Adrenal gland (tissue), 12 donors: ENCODE results near the gene UBE2J2. TPM values are rescaled to one million over a fixed set of nuclear protein-coding genes. Genes with fewer than 3 reads are reported as not detected.

ENCODE experiments used
- DNase-seq, 7 donors: peaks; one replicate each; pipeline ENCODE4 v3.0.0-alpha.2; 2019 to 2020
- H3K27ac ChIP-seq, 5 donors: fragments of 200-600 bp; sonication (generic) in 4 of 5; 1 replicate in 3 of 5; 2 replicates in 2 of 5; pipeline versions ENCODE4 v1.5.1 to v1.8.0; 2016 to 2020; ENCODE audit warnings: mild to moderate bottlenecking in 1 of 5
- H3K27me3 ChIP-seq: fragments of 200-600 bp; 2 replicates; pipeline ENCODE4 v1.8.0; 2021
- H3K36me3 ChIP-seq, 2 donors: fragments of 200-600 bp; replicated peaks in 1 of 2; 1 replicate in 1 of 2; 2 replicates in 1 of 2; pipeline versions ENCODE4 v1.5.1 to v1.8.0; 2018 to 2022
- H3K4me1 ChIP-seq, 2 donors: fragments of 200-600 bp; replicated peaks in 1 of 2; 1 replicate in 1 of 2; 2 replicates in 1 of 2; pipeline versions ENCODE4 v1.5.1 to v1.8.0; 2018 to 2021
- H3K4me3 ChIP-seq, 4 donors: fragments of 200-600 bp; sonication (generic) in 3 of 4; one replicate each; pipeline ENCODE4 v1.5.1; 2016 to 2018
- H3K9me3 ChIP-seq, 3 donors: fragments of 200-600 bp; sonication (generic) in 1 of 3; replicated peaks in 1 of 3; 1 replicate in 2 of 3; 2 replicates in 1 of 3; pipeline versions ENCODE4 v1.5.1 to v1.8.0; 2016 to 2021
- POLR2A ChIP-seq, 2 donors: fragments of 450-650 bp; IDR thresholded peaks; one replicate each; pipeline ENCODE4 v1.6.1; 2017; ENCODE audit warnings: antibody characterized with exemption in 2 of 2, mild to moderate bottlenecking in 2 of 2, moderate library complexity in 1 of 2
- WGBS, 4 donors: extraction: QIAGEN DNeasy Blood & Tissue Kit in 2 of 4; methylation state at CpG; one replicate each; pipeline versions ENCODE4 v1.1.5 to v1.1.7; 2013 to 2017; 5-methylcytosine and 5-hydroxymethylcytosine counted together
- intact Hi-C, 2 donors: fragments of 100-400 bp; cut with DNase I; formaldehyde crosslinking; loops; one replicate each; pipeline versions ENCODE4 v1.14.1 to v1.15.0; 2022 to 2023
- polyA plus RNA-seq, 3 donors: library from polyadenylated mRNA; stranded (reverse); fragments of 200-250 nt in 2 of 3; fragments of 350-450 nt in 1 of 3; fragmentation: Illumina TruSeq in 1 of 3; extraction: RNeasy Lipid Tissue Mini Kit (QIAGEN cat#74804) in 1 of 3; gene quantifications; one replicate each; pipeline ENCODE4 v1.2.3, GENCODE V29; 2013 to 2014
- total RNA-seq, 9 donors: library from RNA; depleted of rRNA in 4 of 9; stranded (reverse); fragments of >200 nt in 4 of 9; fragments of 120-200 nt in 1 of 9; fragmentation: NEBNext Ultra II Directional in 1 of 9; extraction: Animal tissue kit (Norgen Biotek cat#: 25700) in 1 of 9; gene quantifications; one replicate each; pipeline versions ENCODE4 v1.1.0 to v1.2.4, GENCODE V29; 2013 to 2023
- TF ChIP-seq, protein P1 (sequence below), 6 experiments: fragments of 450-650 bp in 4 of 6; fragments of 200-600 bp in 2 of 6; sonication (generic) in 1 of 6; IDR thresholded peaks; 1 replicate in 5 of 6; 2 replicates in 1 of 6; pipeline versions ENCODE4 v1.5.1 to v1.8.0; 2016 to 2021; ENCODE audit warnings: antibody characterized with exemption in 6 of 6, mild to moderate bottlenecking in 2 of 6, moderate library complexity in 1 of 6
- donor health status: healthy with polysubstance abuse.
- donor health status: Bipolar disorder and iron deficiency.
- donor health status: DM: yes; HTN: yes; CAD: no.
- donor health status: DM: no; HTN: no; CAD: no.
- donor health status: DM: no; HTN: no; CAD: no.
- donor health status: DM: yes; HTN: yes; CAD: no.

UBE2J2 gene
- total and polyA plus RNA-seq, 12 donors = 30.1 to 74.4 (median 49.8) TPM

DNA sequence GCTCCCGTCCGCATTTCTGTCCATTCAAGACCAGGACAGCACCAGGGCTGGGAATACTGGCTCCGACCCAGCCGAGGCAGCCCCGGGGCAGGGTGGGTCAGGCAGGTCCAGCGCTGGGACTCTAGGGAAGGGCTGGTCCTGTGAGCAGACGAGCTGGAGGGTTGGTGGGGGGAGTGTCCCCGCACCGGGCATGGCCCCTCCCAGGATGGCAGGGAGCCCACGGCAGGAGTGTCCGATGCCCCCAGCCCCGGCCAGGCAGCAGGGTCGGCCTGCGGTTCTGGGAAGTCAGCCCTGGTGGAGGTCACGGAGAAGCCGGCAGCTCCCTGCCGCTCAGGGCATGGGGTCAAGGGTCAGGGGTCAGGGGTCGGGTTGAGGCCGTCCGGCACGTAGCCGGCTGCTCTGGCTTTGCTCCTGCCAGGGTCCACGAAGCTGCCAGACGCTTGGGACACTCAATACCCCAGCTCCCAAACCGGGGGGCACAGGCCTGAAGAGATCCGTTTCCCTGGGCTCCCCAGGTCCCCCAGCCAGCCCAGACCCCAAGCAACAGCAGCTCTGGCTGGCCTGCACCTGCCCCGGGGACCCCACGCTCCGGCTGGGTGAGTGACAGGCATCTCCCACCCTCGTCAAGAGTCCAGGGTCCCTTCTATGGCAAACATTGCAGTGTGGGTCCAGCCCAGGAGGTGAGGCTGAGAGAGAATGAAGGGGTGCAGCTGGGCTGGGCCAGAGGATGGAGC lies 33.9 kb downstream of the UBE2J2 start:
- DNase-seq = no peak
- Histone ChIP-seq H3K9me3 (no peaks in the 10 kb centered on the region), H3K36me3 (no peaks in the 10 kb centered on the region), H3K4me1 (no peaks in the 10 kb centered on the region), H3K27ac (no peak overlapping the region), H3K4me3 (no peak overlapping the region), H3K27me3 (peaks cover 7% of the 10 kb centered on the region)
- intact Hi-C loops = no loop called here
- TF ChIP-seq, protein P1, sequence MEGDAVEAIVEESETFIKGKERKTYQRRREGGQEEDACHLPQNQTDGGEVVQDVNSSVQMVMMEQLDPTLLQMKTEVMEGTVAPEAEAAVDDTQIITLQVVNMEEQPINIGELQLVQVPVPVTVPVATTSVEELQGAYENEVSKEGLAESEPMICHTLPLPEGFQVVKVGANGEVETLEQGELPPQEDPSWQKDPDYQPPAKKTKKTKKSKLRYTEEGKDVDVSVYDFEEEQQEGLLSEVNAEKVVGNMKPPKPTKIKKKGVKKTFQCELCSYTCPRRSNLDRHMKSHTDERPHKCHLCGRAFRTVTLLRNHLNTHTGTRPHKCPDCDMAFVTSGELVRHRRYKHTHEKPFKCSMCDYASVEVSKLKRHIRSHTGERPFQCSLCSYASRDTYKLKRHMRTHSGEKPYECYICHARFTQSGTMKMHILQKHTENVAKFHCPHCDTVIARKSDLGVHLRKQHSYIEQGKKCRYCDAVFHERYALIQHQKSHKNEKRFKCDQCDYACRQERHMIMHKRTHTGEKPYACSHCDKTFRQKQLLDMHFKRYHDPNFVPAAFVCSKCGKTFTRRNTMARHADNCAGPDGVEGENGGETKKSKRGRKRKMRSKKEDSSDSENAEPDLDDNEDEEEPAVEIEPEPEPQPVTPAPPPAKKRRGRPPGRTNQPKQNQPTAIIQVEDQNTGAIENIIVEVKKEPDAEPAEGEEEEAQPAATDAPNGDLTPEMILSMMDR (IDR thresholded peaks at IDR 0.05) = no peak
- TF ChIP-seq POLR2A (IDR thresholded peaks at IDR 0.05) = no peak
- 28 to 70% (median 32%) methylated on average over 2 to 30 of the region's 30 CpGs for WGBS, 4 donors

DNA sequence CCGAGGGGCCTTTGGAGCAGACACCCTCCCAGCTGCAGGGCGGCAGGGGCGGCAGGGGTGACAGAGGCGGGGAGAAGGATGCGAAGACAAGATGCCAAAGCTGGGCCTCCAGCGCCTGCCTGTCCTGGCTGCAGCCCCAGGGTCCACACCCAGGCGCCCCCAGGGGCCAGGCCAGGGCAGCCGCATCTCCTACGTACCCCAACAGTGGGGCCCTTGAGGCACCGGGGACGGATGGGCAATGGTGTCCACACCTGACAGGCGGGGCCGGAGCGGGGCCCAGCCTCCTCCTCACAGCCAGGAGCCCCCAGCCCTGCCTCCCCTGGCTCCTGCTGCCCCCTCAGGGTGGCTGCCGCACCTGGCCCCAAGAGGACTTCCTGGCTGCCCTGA lies 34.4 kb downstream of the UBE2J2 start:
- DNase-seq = no peak
- H3K27ac ChIP-seq = no peak overlapping the region
- intact Hi-C loops = no loop called here
- H3K4me3 ChIP-seq = no peak overlapping the region
- peaks cover 7% of the 10 kb centered on the region for H3K27me3 ChIP-seq
- H3K9me3 ChIP-seq = no peaks in the 10 kb centered on the region
- H3K4me1 ChIP-seq = no peaks in the 10 kb centered on the region
- H3K36me3 ChIP-seq = no peaks in the 10 kb centered on the region
- TF ChIP-seq, protein P1 (IDR thresholded peaks at IDR 0.05) = no peak
- TF ChIP-seq POLR2A (IDR thresholded peaks at IDR 0.05) = no peak
- 69 to 79% (median 77%) methylated on average over 5 to 15 of the region's 15 CpGs; no CpG with 5 or more reads in 1 of the 4 donors for WGBS, 4 donors

DNA sequence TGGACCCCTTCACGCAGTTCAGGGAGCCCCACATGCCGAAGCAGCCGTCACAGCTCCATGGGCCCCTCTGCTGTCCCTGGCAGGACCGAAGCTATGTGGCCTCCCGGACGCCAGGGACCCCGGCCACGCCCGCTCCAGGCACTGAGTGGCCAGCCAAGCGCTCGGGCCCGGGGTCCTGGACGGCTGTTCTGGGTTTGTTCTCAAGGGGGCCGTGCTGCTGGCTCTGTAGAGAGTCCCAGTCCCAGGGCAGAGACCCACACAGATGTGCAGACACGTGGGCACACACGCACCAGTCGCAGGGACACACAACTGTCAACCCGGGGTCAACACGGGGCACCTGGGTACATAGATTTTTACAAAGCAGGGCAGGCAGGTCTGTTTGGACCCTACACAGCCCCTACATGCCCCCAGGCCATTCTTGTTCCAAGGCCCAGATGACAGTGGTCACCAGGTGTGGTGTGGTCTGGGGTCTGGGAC lies 34.9 kb downstream of the UBE2J2 start:
- WGBS, 4 donors = 71 to 91% (median 79%) methylated on average over 6 to 19 of the region's 19 CpGs
- no peak for DNase-seq
- no peak overlapping the region for H3K27ac ChIP-seq
- H3K4me1 ChIP-seq = no peaks in the 10 kb centered on the region
- TF ChIP-seq POLR2A (IDR thresholded peaks at IDR 0.05) = no peak
- TF ChIP-seq, protein P1 (IDR thresholded peaks at IDR 0.05) = no peak
- H3K36me3 ChIP-seq = no peaks in the 10 kb centered on the region
- no peaks in the 10 kb centered on the region for H3K9me3 ChIP-seq
- intact Hi-C loops = no loop called here
- peaks cover 7% of the 10 kb centered on the region for H3K27me3 ChIP-seq
- H3K4me3 ChIP-seq = no peak overlapping the region

DNA sequence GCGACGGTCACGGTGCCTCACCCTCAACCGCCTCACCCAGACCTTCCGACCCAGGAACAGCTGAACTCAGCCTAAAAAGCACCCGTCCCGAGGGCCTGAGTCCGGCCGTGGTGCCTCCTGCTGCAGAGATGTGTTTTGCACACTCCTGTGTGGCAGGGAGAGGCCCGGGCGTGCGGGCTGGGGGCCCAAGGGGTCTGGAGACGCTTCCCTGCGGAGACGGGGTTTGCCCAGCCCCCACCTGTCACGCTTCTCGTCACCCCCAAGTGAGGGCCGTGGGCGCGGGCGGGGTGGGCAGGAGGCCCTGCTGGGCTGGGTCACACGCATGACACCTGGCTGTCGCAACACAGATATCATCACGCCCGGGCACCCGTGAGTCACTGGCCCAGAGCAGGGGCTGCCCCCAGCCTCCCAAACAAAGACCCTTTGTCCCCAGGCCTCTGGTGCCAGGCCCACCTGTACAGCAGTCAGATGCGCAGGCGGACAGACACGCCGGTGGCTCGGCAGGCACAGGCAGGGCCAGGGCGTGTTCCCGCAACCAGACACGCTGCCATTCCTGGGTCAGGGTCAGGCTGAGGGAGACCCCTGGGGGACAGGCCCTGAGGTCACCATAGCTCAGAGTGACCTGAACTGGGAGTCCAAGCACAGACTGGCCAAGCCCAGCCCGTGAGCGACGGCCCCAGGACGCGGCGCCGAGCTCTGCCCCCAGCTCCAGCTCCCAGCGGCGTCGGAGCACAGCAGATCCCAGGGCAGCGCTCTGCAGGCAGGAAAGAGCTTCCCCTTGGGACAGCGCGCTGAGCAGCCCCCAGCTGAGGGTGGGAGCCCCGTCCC lies 35.6 kb downstream of the UBE2J2 start:
- no peaks in the 10 kb centered on the region for H3K36me3 ChIP-seq
- no peak overlapping the region for H3K4me3 ChIP-seq
- no peak for DNase-seq
- TF ChIP-seq POLR2A (IDR thresholded peaks at IDR 0.05) = no peak
- TF ChIP-seq, protein P1 (IDR thresholded peaks at IDR 0.05) = no peak
- no peaks in the 10 kb centered on the region for H3K9me3 ChIP-seq
- peaks cover 0 to 4% of the 10 kb centered on the region in 2 donors for H3K4me1 ChIP-seq
- WGBS, 4 donors = 40 to 57% (median 48%) methylated on average over 16 to 48 of the region's 48 CpGs
- intact Hi-C loops = no loop called here
- H3K27me3 ChIP-seq = peaks cover 7% of the 10 kb centered on the region
- no peak overlapping the region for H3K27ac ChIP-seq
